Fibroblast of upper back skin (primary cell): ENCODE measurements around the gene GABARAP.

Source experiments
- DNase-seq: peaks from one replicate; pipeline ENCODE4 v3.0.0-alpha.2; 2013

GABARAP gene

GRCh38 chr17:7239091-7240027 lies 2.9 kb downstream of the GABARAP start, which contains the start of gene PHF23:
PHF23 (minus strand) TSS chr17:7239457; CDS start chr17:7239279, 178 bp downstream.
- DNase-seq = peak; percentile 100

GRCh38 chr17:7238420-7239090 lies 3.7 kb downstream of the GABARAP start:
- DNase-seq = peak; percentile 29

GRCh38 chr17:7237761-7238419 lies 4.4 kb downstream of the GABARAP start:
- peak; percentile 75 for DNase-seq

GRCh38 chr17:7237266-7237760 lies 4.9 kb downstream of the GABARAP start:
- no peak for DNase-seq

- no peak for DNase-seq
These were observed 5.4 kb downstream of the GABARAP start for GRCh38 chr17:7236808-7237207.

- DNase-seq = peak; percentile 25
These were observed 6.3 kb downstream of the GABARAP start for GRCh38 chr17:7235693-7236665.

- DNase-seq = peak; percentile 95
These were observed 7.9 kb downstream of the GABARAP start, which contains the start of gene DVL2 for GRCh38 chr17:7234083-7234951. DVL2 (minus strand) TSS chr17:7234517; CDS start chr17:7234262, 255 bp downstream.

- DNase-seq = no peak
These were observed 8.6 kb downstream of the GABARAP start for GRCh38 chr17:7233701-7234082.

- no peak for DNase-seq
These were observed 10.1 kb downstream of the GABARAP start for GRCh38 chr17:7232114-7232513.

GRCh38 chr17:7229504-7229903 lies 12.7 kb downstream of the GABARAP start:
- DNase-seq = no peak

- DNase-seq = no peak
These were observed 13.3 kb downstream of the GABARAP start for GRCh38 chr17:7228920-7229319.

GRCh38 chr17:7226721-7227710 lies 15.2 kb downstream of the GABARAP start:
- DNase-seq = no peak

- no peak for DNase-seq
These were observed 16.4 kb downstream of the GABARAP start for GRCh38 chr17:7225711-7226331.

- DNase-seq = no peak
These were observed 17.6 kb downstream of the GABARAP start for GRCh38 chr17:7224661-7225111.

- no peak for DNase-seq
These were observed 18.1 kb downstream of the GABARAP start for GRCh38 chr17:7224110-7224509.

- DNase-seq = no peak
These were observed 18.9 kb downstream of the GABARAP start for GRCh38 chr17:7223375-7223774.

GRCh38 chr17:7222972-7223292 lies 19.3 kb downstream of the GABARAP start:
- no peak for DNase-seq

GRCh38 chr17:7222093-7222971 lies 19.9 kb downstream of the GABARAP start:
- DNase-seq = no peak
